Breast epithelium (tissue), 4 donors: ENCODE results near the gene PHC2. TPM values are rescaled to one million over a fixed set of nuclear protein-coding genes. Genes with fewer than 3 reads are reported as not detected.

Experiments
- DNase-seq, 2 donors: peaks; one replicate each; pipeline ENCODE4 v3.0.0-alpha.2; 2019; ENCODE audit warnings: low spot score in 2 of 2
- H3K27ac ChIP-seq, 2 donors: fragments of 200-600 bp; sonication (generic) in 1 of 2; one replicate each; pipeline ENCODE4 v1.5.1; 2016 to 2019; ENCODE audit warnings: mild to moderate bottlenecking in 1 of 2
- H3K27me3 ChIP-seq, 2 donors: fragments of 200-600 bp; sonication (generic) in 1 of 2; one replicate each; pipeline versions ENCODE4 v1.5.1 to v1.6.0; 2017 to 2019; ENCODE audit warnings: control low read depth in 1 of 2, mild to moderate bottlenecking in 1 of 2
- H3K36me3 ChIP-seq: fragments of 200-600 bp; one replicate; pipeline ENCODE4 v1.5.1; 2019
- H3K4me1 ChIP-seq, 2 donors: fragments of 200-600 bp; sonication (generic); one replicate each; pipeline ENCODE4 v1.5.1; 2016 to 2019; ENCODE audit warnings: control low read depth in 1 of 2
- H3K4me3 ChIP-seq, 3 donors: fragments of 200-600 bp; sonication (generic); 1 replicate in 2 of 3; 2 replicates in 1 of 3; pipeline ENCODE4 v1.5.1; 2016 to 2019; ENCODE audit warnings: mild to moderate bottlenecking in 3 of 3, moderate library complexity in 2 of 3
- H3K9me3 ChIP-seq, 2 donors: fragments of 200-600 bp; sonication (generic) in 1 of 2; one replicate each; pipeline ENCODE4 v1.5.1; 2016 to 2019; ENCODE audit warnings: control low read depth in 1 of 2
- CTCF ChIP-seq, 3 donors: fragments of 450-650 bp; IDR thresholded peaks; one replicate each; pipeline ENCODE4 v1.5.1; 2016 to 2017; ENCODE audit warnings: antibody characterized with exemption in 3 of 3, mild to moderate bottlenecking in 3 of 3, moderate library complexity in 3 of 3
- POLR2A ChIP-seq: fragments of 450-650 bp; IDR thresholded peaks from one replicate; pipeline ENCODE4 v1.6.1; 2016; ENCODE audit warnings: antibody characterized with exemption, mild to moderate bottlenecking, moderate library complexity
- POLR2AphosphoS5 ChIP-seq, 3 donors: sonication (generic); formaldehyde crosslinking; IDR thresholded peaks; one replicate each; pipeline ENCODE4 v1.6.1; 2017; ENCODE audit warnings: antibody characterized with exemption in 3 of 3
- intact Hi-C: fragments of 100-400 bp; cut with DNase I; formaldehyde crosslinking; loops from one replicate; pipeline ENCODE4 v1.15.1; 2023; ENCODE audit warnings: low total_unique reads
- total RNA-seq, 3 donors: library from RNA; depleted of rRNA; stranded (reverse); fragments of >200 nt; gene quantifications; one replicate each; pipeline ENCODE4 v1.1.0, GENCODE V29; 2016

PHC2 gene
- total RNA-seq, 3 donors from 2014 or later, result 103 to 214 (median 134) TPM

- TF ChIP-seq POLR2AphosphoS5 (IDR thresholded peaks at IDR 0.05) (no peak), POLR2A (no peak), CTCF (IDR thresholded peaks at IDR 0.05) (no peak)
- Histone ChIP-seq H3K27me3 (no peaks in the 10 kb centered on the region), H3K27ac (peak overlapping the region; percentile 98 to 100), H3K4me1 (peaks cover 0 to 18% of the 10 kb centered on the region in 2 donors), H3K9me3 (no peaks in the 10 kb centered on the region), H3K4me3 (peak overlapping the region; percentile 94 to 100 (median 97)), H3K36me3 (no peaks in the 10 kb centered on the region)
- no peak for DNase-seq
- intact Hi-C loops, result no loop called here
Observed at GRCh38 chr1:33349081-33349759, 81.7 kb downstream of the PHC2 start.

GRCh38 chr1:33348676-33349080, 82.2 kb downstream of the PHC2 start:
- peak overlapping the region; percentile 94 to 100 (median 97) for H3K4me3 ChIP-seq
- no peaks in the 10 kb centered on the region for H3K36me3 ChIP-seq
- intact Hi-C loops, result no loop called here
- no peaks in the 10 kb centered on the region for H3K9me3 ChIP-seq
- no peaks in the 10 kb centered on the region for H3K27me3 ChIP-seq
- TF ChIP-seq CTCF (IDR thresholded peaks at IDR 0.05), result no peak
- no peak for TF ChIP-seq POLR2A
- no peak for TF ChIP-seq POLR2AphosphoS5 (IDR thresholded peaks at IDR 0.05)
- no peak for DNase-seq
- H3K4me1 ChIP-seq, result peaks cover 0 to 23% of the 10 kb centered on the region in 2 donors
- H3K27ac ChIP-seq, result peak overlapping the region; percentile 98 to 100

- intact Hi-C loops, result no loop called here
- H3K4me3 ChIP-seq, result peak overlapping the region; percentile 94 to 100 (median 97)
- H3K4me1 ChIP-seq, result peaks cover 0 to 27% of the 10 kb centered on the region in 2 donors
- H3K27me3 ChIP-seq, result no peaks in the 10 kb centered on the region
- H3K36me3 ChIP-seq, result no peaks in the 10 kb centered on the region
- TF ChIP-seq CTCF (IDR thresholded peaks at IDR 0.05), result no peak
- no peak for TF ChIP-seq POLR2AphosphoS5 (IDR thresholded peaks at IDR 0.05)
- no peak for TF ChIP-seq POLR2A
- DNase-seq, result no peak
- H3K9me3 ChIP-seq, result no peaks in the 10 kb centered on the region
- peak overlapping the region; percentile 98 to 100 for H3K27ac ChIP-seq
Observed at GRCh38 chr1:33348194-33348593, 82.7 kb downstream of the PHC2 start.

- peak in 1 of 3 donors; percentile 31 for TF ChIP-seq POLR2AphosphoS5 (IDR thresholded peaks at IDR 0.05)
- no peak for TF ChIP-seq POLR2A
- no peaks in the 10 kb centered on the region for H3K27me3 ChIP-seq
- peak overlapping the region; percentile 98 to 100 for H3K27ac ChIP-seq
- H3K4me3 ChIP-seq, result peak overlapping the region; percentile 94 to 100 (median 97)
- DNase-seq, result no peak
- H3K36me3 ChIP-seq, result no peaks in the 10 kb centered on the region
- no peaks in the 10 kb centered on the region for H3K9me3 ChIP-seq
- intact Hi-C loops, result no loop called here
- H3K4me1 ChIP-seq, result peaks cover 0 to 32% of the 10 kb centered on the region in 2 donors
Observed at GRCh38 chr1:33347650-33347992, 83.3 kb downstream of the PHC2 start.

GRCh38 chr1:33346927-33347649, 83.8 kb downstream of the PHC2 start:
- TF ChIP-seq POLR2AphosphoS5 (IDR thresholded peaks at IDR 0.05) (peak; percentile 56 to 91 (median 67)), POLR2A (peak; percentile 53), CTCF (IDR thresholded peaks at IDR 0.05) (no peak)
- Histone ChIP-seq H3K27me3 (no peaks in the 10 kb centered on the region), H3K36me3 (no peaks in the 10 kb centered on the region), H3K4me1 (peaks cover 0 to 38% of the 10 kb centered on the region in 2 donors), H3K9me3 (no peaks in the 10 kb centered on the region), H3K27ac (peak overlapping the region; percentile 98 to 100), H3K4me3 (peak overlapping the region; percentile 94 to 100 (median 97))
- DNase-seq, result no peak
- intact Hi-C loops, result no loop called here
